GM19035 (cell line): ENCODE results near the gene POU2AF2.
"Not testable (repeated sequence)": the region's sequence is repeated elsewhere in the genome, so short reads cannot be mapped to it uniquely, and the experiment has no call there.

ENCODE experiments used
- ATAC-seq: cut with Tn5 transposase; IDR thresholded peaks from one replicate; pipeline ENCODE4 v1.9.1; 2021; ENCODE audit not compliant: unreplicated experiment

Gene POU2AF2, protein sequence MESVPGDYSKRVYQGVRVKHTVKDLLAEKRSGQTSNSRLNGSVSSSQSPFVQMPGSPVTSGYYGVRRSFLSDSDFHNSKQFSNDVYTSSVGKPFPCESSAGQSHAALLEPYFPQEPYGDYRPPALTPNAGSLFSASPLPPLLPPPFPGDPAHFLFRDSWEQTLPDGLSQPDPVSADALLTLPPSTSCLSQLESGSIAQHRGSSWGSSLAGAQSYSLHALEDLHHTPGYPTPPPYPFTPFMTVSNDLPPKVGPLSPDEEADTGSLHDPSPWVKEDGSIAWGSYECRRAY

GRCh38 chr11:111245425-111245824 is at the start of gene POU2AF2:
Gene POU2AF2, plus strand, starts transcription at chr11:111245725. Its CDS starts 129 bp downstream, at chr11:111245854.
- ATAC-seq, result no peak

DNA sequence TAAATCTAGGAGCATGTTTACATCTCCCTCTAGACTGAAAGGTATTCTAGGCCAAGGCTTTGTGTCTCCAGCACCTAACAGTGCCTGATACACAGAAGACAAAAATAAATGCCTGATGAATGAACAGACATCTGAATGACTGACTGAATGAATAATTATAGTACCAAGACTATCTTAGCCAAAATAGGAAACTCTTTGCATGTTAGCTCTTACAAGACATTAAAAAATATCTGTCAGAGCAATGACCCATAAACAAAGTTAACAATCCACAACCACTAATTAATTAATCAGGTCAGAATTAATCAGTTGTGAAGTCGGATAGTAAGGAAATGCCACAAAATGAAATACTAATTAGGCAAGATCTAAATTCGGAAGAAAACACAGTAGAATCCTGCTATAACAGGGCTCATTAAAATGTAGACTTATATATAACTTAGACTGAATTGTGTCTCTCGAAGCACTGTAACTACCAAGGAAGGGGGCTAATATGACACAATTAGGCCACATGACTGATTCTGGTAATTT is 45.5 kb upstream of the POU2AF2 start:
- ATAC-seq, result no peak

DNA sequence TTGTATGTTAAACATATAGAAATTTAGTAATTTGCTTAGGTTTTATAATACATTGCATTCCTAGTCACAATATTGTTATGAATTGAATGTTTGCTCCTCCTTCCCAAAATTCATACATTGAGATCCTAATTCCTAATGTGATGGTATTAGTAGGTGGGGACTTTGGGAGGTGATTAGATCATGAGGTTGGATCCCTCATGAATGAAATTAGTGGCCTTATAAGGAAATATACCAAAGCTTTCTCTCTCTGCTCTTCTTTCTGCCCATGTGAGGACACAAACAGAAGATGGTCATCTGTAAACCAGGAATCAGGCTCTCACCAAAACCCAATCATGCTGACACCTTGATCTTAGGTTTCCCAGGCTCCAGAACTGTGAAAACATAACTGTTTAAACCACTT is 41.3 kb upstream of the POU2AF2 start:
- ATAC-seq, result no peak

DNA sequence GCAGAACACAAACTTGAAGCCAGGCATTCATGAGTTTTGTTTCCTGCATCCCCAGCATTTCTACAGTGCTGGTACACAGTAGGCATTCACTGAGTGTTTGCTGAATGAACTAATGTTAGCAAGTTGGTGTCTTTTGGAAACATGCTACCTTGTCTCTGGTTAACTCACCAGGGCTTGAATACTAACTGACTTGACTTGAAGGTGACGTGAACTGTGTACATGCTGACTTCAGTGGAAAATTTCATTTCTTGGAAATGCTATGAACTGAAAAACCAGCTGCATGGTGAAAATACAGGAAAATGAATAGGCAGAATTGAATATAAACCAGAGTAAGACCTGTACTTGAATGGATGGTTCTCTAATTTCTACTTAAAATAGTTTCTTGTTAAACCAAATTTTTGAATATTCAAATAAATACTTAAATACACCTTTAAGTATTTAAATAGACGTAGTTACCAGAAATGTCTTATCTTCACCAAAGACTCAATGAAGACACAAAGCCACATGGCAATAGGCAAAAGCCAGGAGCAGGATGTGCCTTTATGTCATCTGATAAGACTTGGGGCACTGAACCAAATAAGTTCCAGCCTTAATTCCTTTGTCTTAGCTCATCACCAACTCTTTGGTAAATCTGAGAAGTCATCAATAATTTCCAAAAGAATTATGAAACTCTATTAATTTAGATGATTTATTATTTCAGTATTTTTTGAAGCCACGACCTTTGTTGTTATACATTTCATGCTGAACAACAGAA is 39.7 kb upstream of the POU2AF2 start:
- no peak for ATAC-seq

DNA sequence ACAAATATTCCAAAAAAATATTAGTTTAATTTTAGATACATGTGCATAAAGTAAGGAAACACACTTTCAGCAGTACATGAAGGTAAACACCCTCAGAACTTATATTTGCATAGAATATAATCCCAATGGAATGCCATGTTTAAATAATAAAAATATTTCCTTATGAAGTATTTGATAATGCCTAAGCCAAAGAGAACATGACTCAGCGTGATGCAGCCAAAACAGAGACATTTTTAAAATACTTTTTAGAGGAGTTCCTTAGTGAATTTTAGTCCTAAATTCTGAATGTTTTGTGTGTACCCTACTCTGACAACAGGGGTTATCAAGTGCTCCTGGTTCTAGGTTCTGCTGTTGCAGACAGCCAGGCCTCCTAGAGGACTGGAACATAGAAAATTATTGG is 39.1 kb upstream of the POU2AF2 start:
- no peak for ATAC-seq

- no peak for ATAC-seq
Measured at GRCh38 chr11:111207213-111207612, 38.3 kb upstream of the POU2AF2 start.

GRCh38 chr11:111209543-111210355 is 35.8 kb upstream of the POU2AF2 start:
- ATAC-seq, result no peak

- no peak for ATAC-seq
Measured at GRCh38 chr11:111213256-111213655, 32.3 kb upstream of the POU2AF2 start.

DNA sequence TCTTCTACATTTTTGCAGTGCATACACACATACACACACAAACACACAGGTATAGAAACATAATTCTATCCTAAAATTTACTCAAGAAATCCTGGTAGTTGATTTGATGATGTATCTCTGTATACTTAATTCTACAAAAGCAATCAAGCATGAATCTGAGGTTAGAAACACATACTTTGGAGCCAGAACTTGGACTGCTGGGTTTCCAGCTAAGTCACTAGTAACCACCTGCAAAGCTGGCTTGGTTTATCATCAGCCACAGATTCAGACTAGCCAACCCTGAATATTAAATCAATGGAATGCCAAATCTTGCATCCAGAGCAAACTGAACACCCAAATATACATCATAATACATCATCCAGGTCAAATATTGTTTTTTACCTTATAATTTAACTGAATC is 24.8 kb upstream of the POU2AF2 start:
- ATAC-seq, result no peak

DNA sequence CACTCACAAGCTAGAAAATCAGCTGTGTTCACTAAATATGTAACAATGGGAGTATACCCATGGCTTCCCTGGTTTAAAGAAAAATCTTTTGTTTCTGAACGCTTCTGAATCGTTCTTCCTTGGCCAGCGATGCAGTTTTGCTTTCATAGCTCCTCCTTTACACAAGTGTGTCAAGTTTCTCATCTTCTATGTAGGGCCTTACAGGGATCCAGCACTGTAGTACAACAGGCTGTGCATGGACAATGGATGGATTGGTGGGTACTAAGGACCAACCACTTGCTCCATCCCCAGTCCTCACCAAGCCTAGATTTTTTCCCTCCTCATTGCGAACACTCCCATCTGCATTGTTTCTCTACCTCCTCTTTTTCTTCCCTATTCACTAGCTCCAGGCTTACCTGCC is 24.3 kb upstream of the POU2AF2 start:
- ATAC-seq, result no peak

DNA sequence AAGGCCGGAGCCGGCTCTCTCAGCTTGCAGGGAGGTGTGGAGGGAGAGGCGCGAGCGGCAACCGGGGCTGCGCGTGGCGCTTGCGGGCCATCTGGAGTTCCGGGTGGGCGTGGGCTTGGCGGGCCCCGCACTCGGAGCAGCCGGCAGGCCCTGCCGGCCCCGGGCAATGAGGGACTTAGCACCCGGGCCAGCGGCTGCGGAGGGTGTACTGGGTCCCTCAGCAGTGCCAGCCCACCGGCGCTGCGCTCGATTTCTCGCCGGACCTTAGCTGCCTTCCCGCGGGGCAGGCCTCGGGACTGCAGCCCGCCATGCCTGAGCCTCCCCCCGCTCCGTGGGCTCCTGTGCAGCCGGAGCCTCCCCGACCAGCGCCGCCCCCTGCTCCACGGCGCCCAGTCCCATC is 23.6 kb upstream of the POU2AF2 start:
- ATAC-seq, result not testable (repeated sequence)

- ATAC-seq, result not testable (repeated sequence)
Measured at GRCh38 chr11:111222821-111223455, 22.6 kb upstream of the POU2AF2 start.

DNA sequence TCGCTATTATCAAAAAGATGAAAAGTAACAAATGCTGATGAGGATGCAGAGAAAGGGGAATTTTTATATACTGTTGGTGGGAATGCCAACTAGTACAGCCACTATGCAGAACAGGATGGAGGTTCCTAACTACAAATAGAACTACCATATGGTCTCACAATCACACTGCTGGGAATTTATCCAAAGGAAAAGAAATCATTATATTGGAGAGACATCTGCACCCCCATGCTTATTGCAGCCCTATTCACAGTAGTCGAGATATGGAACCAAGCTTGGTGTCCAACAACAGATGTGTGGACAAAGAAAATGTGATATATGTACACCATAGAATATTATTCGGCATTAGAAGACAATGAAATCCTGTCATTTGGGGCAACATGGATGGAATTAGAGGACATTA is 19.6 kb upstream of the POU2AF2 start:
- no peak for ATAC-seq

DNA sequence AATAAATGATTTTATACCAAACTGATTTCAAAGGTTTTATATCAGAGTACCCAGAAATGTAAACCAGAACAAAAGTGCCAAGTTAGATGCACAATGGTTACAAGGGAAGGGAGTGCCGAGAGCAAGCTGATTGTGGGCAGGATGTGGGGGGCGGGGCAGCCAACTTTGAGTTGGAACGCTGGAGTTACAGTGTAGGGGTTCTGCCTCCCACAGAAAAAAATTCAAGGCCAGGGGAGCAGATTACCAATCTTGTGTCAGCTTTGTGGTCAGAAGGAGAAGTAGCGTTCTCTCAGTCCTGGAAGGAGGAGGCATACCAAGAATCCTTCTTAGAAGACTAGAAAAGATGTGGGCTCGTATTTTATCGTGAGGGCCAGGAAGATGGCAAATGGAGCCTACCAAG is 15.9 kb upstream of the POU2AF2 start:
- no peak for ATAC-seq

- ATAC-seq, result peak; percentile 36
Measured at GRCh38 chr11:111230122-111230465, 15.4 kb upstream of the POU2AF2 start.

DNA sequence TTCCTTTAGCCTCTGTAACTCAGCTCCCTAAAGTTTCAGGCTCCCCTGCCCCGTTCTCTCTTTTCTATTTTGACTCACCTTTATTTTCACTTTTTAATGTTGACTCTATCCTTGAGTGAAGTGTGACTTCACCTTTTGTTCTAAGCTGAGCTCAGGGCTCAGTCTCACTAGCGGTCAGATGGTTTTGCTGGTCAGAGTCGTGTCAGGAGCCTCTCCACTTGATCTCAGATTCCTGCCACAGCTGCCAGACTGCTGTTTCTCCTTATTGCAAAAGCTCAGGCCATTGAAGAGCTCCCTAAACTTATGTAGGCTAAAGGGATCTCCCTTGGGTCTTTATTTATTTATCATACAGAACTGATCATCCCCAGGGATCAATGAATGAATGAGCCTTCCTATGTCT is 13.7 kb upstream of the POU2AF2 start:
- no peak for ATAC-seq

GRCh38 chr11:111236383-111236782 is 9.1 kb upstream of the POU2AF2 start:
- ATAC-seq, result no peak

- no peak for ATAC-seq
Measured at GRCh38 chr11:111237926-111238325, 7.6 kb upstream of the POU2AF2 start.

DNA sequence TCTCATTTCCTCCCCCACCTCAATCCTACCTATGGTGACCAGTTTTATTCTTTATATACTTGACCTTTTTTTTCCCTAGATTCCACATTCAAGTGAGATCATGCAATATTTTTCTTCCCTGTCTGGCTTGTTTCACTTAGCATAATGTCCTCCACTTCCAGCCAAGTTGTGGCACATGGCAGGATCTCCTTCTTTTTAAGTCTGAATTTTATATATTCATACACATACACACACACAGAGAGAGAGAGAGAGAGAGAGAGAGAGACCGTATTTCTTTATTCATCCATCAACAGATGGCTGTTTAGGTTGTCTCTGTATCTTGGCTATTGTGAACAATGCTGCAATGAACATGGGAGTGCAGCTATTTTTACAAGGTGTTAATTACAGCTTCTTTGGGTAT is 1.4 kb downstream of the POU2AF2 start:
- ATAC-seq, result no peak

DNA sequence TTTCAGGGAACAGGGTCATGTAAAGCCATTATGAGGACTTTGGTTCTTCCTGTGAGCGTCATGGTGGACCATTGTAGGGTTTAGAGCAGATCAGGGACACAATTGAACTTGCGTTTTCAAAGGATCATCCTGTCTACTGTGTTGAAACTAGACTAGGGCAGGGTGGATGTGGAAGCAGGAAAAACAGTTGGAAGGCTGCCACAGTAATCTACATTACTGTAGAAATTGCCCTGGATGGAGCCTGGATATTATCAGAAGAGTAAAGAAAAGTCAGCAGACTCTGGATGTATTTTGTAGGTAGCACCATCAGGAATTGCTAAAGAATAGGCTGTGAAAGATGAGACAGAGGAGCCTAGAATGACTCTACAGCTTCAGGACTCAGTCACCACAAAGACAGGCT is 5.4 kb downstream of the POU2AF2 start:
- ATAC-seq, result no peak

- no peak for ATAC-seq
Measured at GRCh38 chr11:111253131-111253530, 7.6 kb downstream of the POU2AF2 start.
